NT2/D1 (cell line): Measurements from ENCODE around the gene NACAD.

Experiments
- SUZ12 ChIP-seq: IDR thresholded peaks from 2 replicates; pipeline ENCODE4 v1.6.1; 2011; ENCODE audit not compliant: insufficient read length, insufficient read depth; ENCODE audit errors: extremely low read depth
- YY1 ChIP-seq: IDR thresholded peaks from 2 replicates; pipeline ENCODE4 v1.6.1; 2011; ENCODE audit not compliant: insufficient read length, insufficient read depth

DNA sequence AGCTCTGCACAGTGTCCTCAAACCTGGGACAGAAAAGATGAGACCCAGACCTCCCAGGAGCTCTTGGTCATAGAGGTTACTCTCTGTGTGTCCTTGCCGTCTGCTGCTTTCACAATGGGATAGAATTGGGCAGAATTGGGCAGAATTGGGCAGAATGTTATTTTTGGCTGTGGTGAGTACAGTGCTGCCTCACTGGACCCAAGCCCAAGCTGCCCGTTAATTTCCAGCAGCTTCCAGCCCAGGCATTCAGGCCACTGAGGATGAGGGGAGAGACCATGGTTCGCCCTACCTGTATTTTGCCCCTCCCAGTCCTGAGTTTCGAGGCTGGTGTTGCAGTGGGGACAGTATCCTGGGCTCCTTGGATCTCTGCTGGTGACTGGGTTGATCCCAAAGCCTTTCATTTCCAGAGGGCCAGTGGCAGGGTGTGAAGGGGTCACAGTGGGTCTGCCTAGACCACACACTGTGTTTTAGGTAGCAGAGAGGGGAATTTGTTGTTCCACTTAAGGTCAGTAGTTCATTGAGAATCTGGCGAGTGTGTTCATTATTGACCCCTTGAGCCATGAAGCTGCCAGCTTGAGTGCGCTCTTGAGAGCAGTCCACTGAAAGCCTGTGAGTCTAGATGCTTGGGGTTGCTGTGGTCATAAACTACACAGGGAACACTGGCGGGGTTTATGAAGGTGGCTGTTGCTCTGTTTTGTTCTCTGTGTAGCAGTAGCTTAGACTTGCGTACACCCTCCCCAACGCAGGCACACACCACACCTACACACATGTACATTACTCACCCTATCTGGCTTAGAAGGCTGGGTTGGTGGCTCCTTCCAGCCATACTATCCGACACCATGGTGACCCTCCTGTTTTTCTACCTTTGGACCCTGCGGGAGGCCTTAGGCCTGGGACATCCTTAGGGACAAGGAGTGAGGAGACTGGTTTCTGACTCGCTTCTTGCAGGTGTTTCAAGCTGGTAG is 23.5 kb downstream of the NACAD start:
- TF ChIP-seq YY1 (no peak), SUZ12 (no peak)
